A673 (cell line): ENCODE results near the gene HELZ. TPM values are rescaled to one million over a fixed set of nuclear protein-coding genes. Genes with fewer than 3 reads are reported as not detected.

Experiments used
- BruUV-seq: library from RNA; stranded (reverse); fragments of 400-500 nt; replicated peaks from 2 replicates; lab custom pipeline; 2021; lab: Mats Ljungman, UMichigan
- CTCF ChIA-PET: fragments of 300-600 bp; sonication (Branson Sonifier 250); formaldehyde crosslinking; loops from one replicate; lab custom pipeline; 2022; ENCODE audit warnings: antibody characterized with exemption; lab: Charles Lee
- POLR2A ChIA-PET: fragments of 300-600 bp; sonication (Branson Sonifier 250); formaldehyde crosslinking; loops from one replicate; lab custom pipeline; 2022; ENCODE audit warnings: antibody characterized with exemption; ENCODE audit not compliant: low non-redundant PET; lab: Charles Lee
- DNase-seq: peaks from one replicate; pipeline ENCODE4 v3.0.0-alpha.2; 2015; ENCODE audit warnings: low spot score
- H3K27ac ChIP-seq: fragments of 200-600 bp; sonication (generic); 2 replicates; pipeline ENCODE4 v1.5.1; 2016; ENCODE audit warnings: mixed run types, low read depth, mild to moderate bottlenecking, mixed read lengths, antibody characterized with exemption, low read length; ENCODE audit not compliant: poor library complexity, severe bottlenecking
- H3K27me3 ChIP-seq: fragments of 200-600 bp; sonication (generic); replicated peaks from 2 replicates; pipeline ENCODE4 v1.6.1; 2017; ENCODE audit warnings: mixed run types, low read depth, mild to moderate bottlenecking, mixed read lengths, antibody characterized with exemption, low read length; ENCODE audit not compliant: insufficient read depth, poor library complexity
- H3K36me3 ChIP-seq: fragments of 200-600 bp; sonication (generic); 2 replicates; pipeline ENCODE4 v1.6.1; 2016; ENCODE audit warnings: mixed run types, mild to moderate bottlenecking, mixed read lengths, antibody characterized with exemption, low read length; ENCODE audit not compliant: insufficient read depth, poor library complexity, severe bottlenecking
- H3K4me1 ChIP-seq: fragments of 200-600 bp; sonication (generic); 2 replicates; pipeline ENCODE4 v1.6.1; 2017; ENCODE audit warnings: mixed run types, mild to moderate bottlenecking, mixed read lengths, antibody characterized with exemption, low read length; ENCODE audit not compliant: insufficient read depth, poor library complexity, severe bottlenecking
- H3K4me3 ChIP-seq: fragments of 200-600 bp; sonication (generic); 2 replicates; pipeline ENCODE4 v1.5.1; 2016; ENCODE audit warnings: low read depth, mixed run types, mild to moderate bottlenecking, mixed read lengths, low read length; ENCODE audit not compliant: poor library complexity, severe bottlenecking
- H3K9me3 ChIP-seq: fragments of 200-600 bp; sonication (generic); 2 replicates; pipeline ENCODE4 v1.6.1; 2016; ENCODE audit warnings: mixed run types, low read depth, mild to moderate bottlenecking, mixed read lengths, antibody characterized with exemption, low read length; ENCODE audit not compliant: poor library complexity, severe bottlenecking
- EZH2 ChIP-seq: fragments of 200-600 bp; sonication (generic); IDR thresholded peaks from 2 replicates; pipeline ENCODE4 v1.6.1; 2017; ENCODE audit warnings: borderline replicate concordance, low read depth, mild to moderate bottlenecking, mixed read lengths, antibody characterized with exemption, low read length; ENCODE audit not compliant: poor library complexity, severe bottlenecking
- intact Hi-C: fragments of 100-400 bp; cut with micrococcal nuclease; formaldehyde crosslinking; loops from one replicate; pipeline ENCODE4 v1.10.0; 2022; ENCODE audit not compliant: unreplicated experiment
- total RNA-seq: library from RNA; stranded (reverse); gene quantifications from 2 replicates; pipeline ENCODE4 v1.2.3, GENCODE V29; 2021
- TF ChIP-seq, protein P1 (sequence below): fragments of 300-800, 200-600 bp; sonication (generic); conservative IDR thresholded peaks from 2 replicates; pipeline ENCODE4 v1.5.1; 2017; ENCODE audit warnings: low read depth, mild to moderate bottlenecking, antibody characterized with exemption, low read length, moderate library complexity, mixed read lengths

The HELZ gene
- total RNA-seq, 1 experiment from 2014 or later: 57.3 TPM

- ChIA-PET POLR2A (interaction anchor here (0.6 kb wide), 1 partner anchor 14 kb away, joined by 27 read pairs; no protein-coding TSS in a partner anchor), CTCF (no interaction called here)
- no peak for DNase-seq
- Histone ChIP-seq H3K36me3 (peaks cover 21% of the 10 kb centered on the region), H3K4me3 (no peak overlapping the region), H3K27ac (no peak overlapping the region), H3K27me3 (no peaks in the 10 kb centered on the region), H3K4me1 (peaks cover 4% of the 10 kb centered on the region), H3K9me3 (no peaks in the 10 kb centered on the region)
- TF ChIP-seq, protein P1, sequence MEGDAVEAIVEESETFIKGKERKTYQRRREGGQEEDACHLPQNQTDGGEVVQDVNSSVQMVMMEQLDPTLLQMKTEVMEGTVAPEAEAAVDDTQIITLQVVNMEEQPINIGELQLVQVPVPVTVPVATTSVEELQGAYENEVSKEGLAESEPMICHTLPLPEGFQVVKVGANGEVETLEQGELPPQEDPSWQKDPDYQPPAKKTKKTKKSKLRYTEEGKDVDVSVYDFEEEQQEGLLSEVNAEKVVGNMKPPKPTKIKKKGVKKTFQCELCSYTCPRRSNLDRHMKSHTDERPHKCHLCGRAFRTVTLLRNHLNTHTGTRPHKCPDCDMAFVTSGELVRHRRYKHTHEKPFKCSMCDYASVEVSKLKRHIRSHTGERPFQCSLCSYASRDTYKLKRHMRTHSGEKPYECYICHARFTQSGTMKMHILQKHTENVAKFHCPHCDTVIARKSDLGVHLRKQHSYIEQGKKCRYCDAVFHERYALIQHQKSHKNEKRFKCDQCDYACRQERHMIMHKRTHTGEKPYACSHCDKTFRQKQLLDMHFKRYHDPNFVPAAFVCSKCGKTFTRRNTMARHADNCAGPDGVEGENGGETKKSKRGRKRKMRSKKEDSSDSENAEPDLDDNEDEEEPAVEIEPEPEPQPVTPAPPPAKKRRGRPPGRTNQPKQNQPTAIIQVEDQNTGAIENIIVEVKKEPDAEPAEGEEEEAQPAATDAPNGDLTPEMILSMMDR: no peak
- no peak for TF ChIP-seq EZH2
- intact Hi-C loops: no loop called here
- BruUV-seq: no TSS peak
Observed at GRCh38 chr17:67152824-67153223, 92.2 kb downstream of the HELZ start.

- H3K9me3 ChIP-seq: no peaks in the 10 kb centered on the region
- BruUV-seq: no TSS peak
- peaks cover 27% of the 10 kb centered on the region for H3K36me3 ChIP-seq
- no peak overlapping the region for H3K4me3 ChIP-seq
- CTCF ChIA-PET: no interaction called here
- POLR2A ChIA-PET: no interaction called here
- no peak for TF ChIP-seq EZH2
- TF ChIP-seq, protein P1: no peak
- H3K27me3 ChIP-seq: no peaks in the 10 kb centered on the region
- intact Hi-C loops: no loop called here
- peak; percentile 4 for DNase-seq
- H3K27ac ChIP-seq: no peak overlapping the region
- no peaks in the 10 kb centered on the region for H3K4me1 ChIP-seq
Observed at GRCh38 chr17:67151717-67152116, 93.3 kb downstream of the HELZ start.

DNA sequence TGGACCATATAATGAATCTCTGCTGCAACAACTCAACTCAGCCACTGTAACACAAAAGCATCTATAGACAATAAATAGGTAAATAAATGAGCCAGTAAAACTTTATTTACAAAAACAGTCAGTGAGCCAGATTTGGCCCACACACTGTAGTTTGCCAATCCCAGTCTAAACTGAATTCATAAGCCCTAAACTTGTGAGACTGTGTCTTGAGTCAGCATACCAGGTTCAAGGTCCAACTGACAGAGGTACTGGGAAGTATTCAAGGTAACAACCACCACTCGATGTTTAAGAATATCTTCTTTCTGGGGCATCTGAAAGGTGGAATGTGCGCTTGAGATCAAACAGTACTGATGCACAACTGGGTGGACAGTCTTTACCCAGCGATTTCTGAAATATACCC is 94.2 kb downstream of the HELZ start:
- TF ChIP-seq EZH2: no peak
- TF ChIP-seq, protein P1: no peak
- Histone ChIP-seq H3K27me3 (no peaks in the 10 kb centered on the region), H3K36me3 (peaks cover 24% of the 10 kb centered on the region), H3K4me1 (no peaks in the 10 kb centered on the region), H3K9me3 (no peaks in the 10 kb centered on the region), H3K4me3 (no peak overlapping the region), H3K27ac (no peak overlapping the region)
- DNase-seq: no peak
- intact Hi-C loops: no loop called here
- no TSS peak for BruUV-seq
- POLR2A ChIA-PET: no interaction called here
- CTCF ChIA-PET: no interaction called here
